Stromal cell of bone marrow (primary cell): Measurements from ENCODE around the gene DIPK1A.

Experiments used
- DNase-seq: peaks from one replicate; pipeline ENCODE4 v3.0.0-alpha.2; 2012; ENCODE audit warnings: low read depth

DIPK1A gene

GRCh38 chr1:92839442-92839841 lies 121.8 kb downstream of the DIPK1A start:
- no peak for DNase-seq

GRCh38 chr1:92838519-92838918 lies 122.7 kb downstream of the DIPK1A start:
- DNase-seq, result no peak

- DNase-seq, result no peak
Measured at GRCh38 chr1:92837062-92837461, 124.2 kb downstream of the DIPK1A start.

- no peak for DNase-seq
Measured at GRCh38 chr1:92834617-92835016, 126.6 kb downstream of the DIPK1A start.

GRCh38 chr1:92833840-92834239 lies 127.4 kb downstream of the DIPK1A start:
- DNase-seq, result no peak

- DNase-seq, result no peak
Measured at GRCh38 chr1:92832537-92833114, 128.6 kb downstream of the DIPK1A start.

GRCh38 chr1:92831762-92832536 lies 129.3 kb downstream of the DIPK1A start, which contains the start of gene RPL5:
Gene RPL5, plus strand, starts transcription at chr1:92832040. Its CDS starts 75 bp downstream, at chr1:92832115.
- DNase-seq, result peak; percentile 95

- DNase-seq, result no peak
Measured at GRCh38 chr1:92831368-92831761, 129.9 kb downstream of the DIPK1A start.

GRCh38 chr1:92826792-92827191 lies 134.5 kb downstream of the DIPK1A start:
- no peak for DNase-seq

GRCh38 chr1:92822879-92823278 lies 138.4 kb downstream of the DIPK1A start:
- no peak for DNase-seq

- DNase-seq, result no peak
Measured at GRCh38 chr1:92820551-92820950, 140.7 kb downstream of the DIPK1A start.

GRCh38 chr1:92820024-92820423 lies 141.2 kb downstream of the DIPK1A start:
- no peak for DNase-seq

- no peak for DNase-seq
Measured at GRCh38 chr1:92817986-92818764, 143.1 kb downstream of the DIPK1A start.

- no peak for DNase-seq
Measured at GRCh38 chr1:92817137-92817697, 144.0 kb downstream of the DIPK1A start.

GRCh38 chr1:92816732-92817131 lies 144.5 kb downstream of the DIPK1A start:
- DNase-seq, result no peak

GRCh38 chr1:92808381-92808780 lies 152.9 kb downstream of the DIPK1A start:
- DNase-seq, result no peak

- DNase-seq, result no peak
Measured at GRCh38 chr1:92805216-92805615, 156.0 kb downstream of the DIPK1A start.

- peak; percentile 62 for DNase-seq
Measured at GRCh38 chr1:92804721-92805201, 156.5 kb downstream of the DIPK1A start.

GRCh38 chr1:92803140-92803887 lies 157.9 kb downstream of the DIPK1A start:
- DNase-seq, result no peak

GRCh38 chr1:92797961-92798360 lies 163.3 kb downstream of the DIPK1A start:
- DNase-seq, result no peak

GRCh38 chr1:92797297-92797696 lies 164.0 kb downstream of the DIPK1A start:
- no peak for DNase-seq

- peak; percentile 55 for DNase-seq
Measured at GRCh38 chr1:92795166-92795565, 166.1 kb downstream of the DIPK1A start.
